ENCODE data around the gene FAM117B. TPM values are rescaled to one million over a fixed set of nuclear protein-coding genes. Genes with fewer than 3 reads are reported as not detected.

The FAM117B gene
- total RNA-seq, 1 donor from 2014 or later, result 21.4 TPM

GRCh38 chr2:202773301-202773973 is 138.7 kb downstream of the FAM117B start:
- no peaks in the 10 kb centered on the region for H3K4me1 Mint-ChIP-seq (ENCODE audit: unreplicated experiment)
- H3K9me3 Mint-ChIP-seq, result no peaks in the 10 kb centered on the region
- no peaks in the 10 kb centered on the region for H3K27me3 Mint-ChIP-seq
- TF ChIP-seq CTCF (conservative IDR thresholded peaks at IDR 0.05), result no peak
- no peak overlapping the region for H3K27ac Mint-ChIP-seq
- H3K4me3 Mint-ChIP-seq, result no peak overlapping the region
- DNase-seq (ENCODE audit: extremely low spot score, unreplicated experiment), result no peak
- peaks cover 13% of the 10 kb centered on the region for H3K36me3 Mint-ChIP-seq

GRCh38 chr2:202774104-202774503 is 139.3 kb downstream of the FAM117B start:
- Mint-ChIP-seq H3K27me3 (no peaks in the 10 kb centered on the region), H3K9me3 (no peaks in the 10 kb centered on the region), H3K36me3 (peaks cover 17% of the 10 kb centered on the region), H3K4me3 (no peak overlapping the region), H3K27ac (no peak overlapping the region), H3K4me1 (ENCODE audit: unreplicated experiment) (no peaks in the 10 kb centered on the region)
- DNase-seq (ENCODE audit: extremely low spot score, unreplicated experiment), result no peak
- TF ChIP-seq CTCF (conservative IDR thresholded peaks at IDR 0.05), result no peak

GRCh38 chr2:202778217-202778616 is 143.4 kb downstream of the FAM117B start:
- Mint-ChIP-seq H3K27ac (no peak overlapping the region), H3K27me3 (no peaks in the 10 kb centered on the region), H3K9me3 (no peaks in the 10 kb centered on the region), H3K4me3 (no peak overlapping the region), H3K4me1 (ENCODE audit: unreplicated experiment) (no peaks in the 10 kb centered on the region), H3K36me3 (peaks cover 27% of the 10 kb centered on the region)
- TF ChIP-seq CTCF (conservative IDR thresholded peaks at IDR 0.05), result no peak
- no peak for DNase-seq (ENCODE audit: extremely low spot score, unreplicated experiment)

- no peak overlapping the region for H3K4me3 Mint-ChIP-seq
- H3K27ac Mint-ChIP-seq, result no peak overlapping the region
- H3K36me3 Mint-ChIP-seq, result peaks cover 27% of the 10 kb centered on the region
- no peaks in the 10 kb centered on the region for H3K27me3 Mint-ChIP-seq
- no peak for TF ChIP-seq CTCF (conservative IDR thresholded peaks at IDR 0.05)
- H3K9me3 Mint-ChIP-seq, result no peaks in the 10 kb centered on the region
- H3K4me1 Mint-ChIP-seq (ENCODE audit: unreplicated experiment), result no peaks in the 10 kb centered on the region
- DNase-seq (ENCODE audit: extremely low spot score, unreplicated experiment), result no peak
These were observed 145.8 kb downstream of the FAM117B start for GRCh38 chr2:202780514-202781021.

- H3K36me3 Mint-ChIP-seq, result peaks cover 34% of the 10 kb centered on the region
- no peaks in the 10 kb centered on the region for H3K27me3 Mint-ChIP-seq
- no peak overlapping the region for H3K27ac Mint-ChIP-seq
- H3K4me1 Mint-ChIP-seq (ENCODE audit: unreplicated experiment), result peaks cover 2% of the 10 kb centered on the region
- H3K9me3 Mint-ChIP-seq, result no peaks in the 10 kb centered on the region
- no peak for TF ChIP-seq CTCF (conservative IDR thresholded peaks at IDR 0.05)
- H3K4me3 Mint-ChIP-seq, result no peak overlapping the region
- no peak for DNase-seq (ENCODE audit: extremely low spot score, unreplicated experiment)
These were observed 148.3 kb downstream of the FAM117B start for GRCh38 chr2:202782940-202783558.

All from type B pancreatic cell (in vitro differentiated cells).